ENCODE data around the gene CFB. TPM values are rescaled to one million over a fixed set of nuclear protein-coding genes. Genes with fewer than 3 reads are reported as not detected.

Gene CFB
- total and polyA plus RNA-seq, 2 of the 13 experiments (the other 11 are each of a cell fraction or from before 2014, with no cell fraction given), result 171 to 513 TPM

GRCh38 chr6:31968326-31968725 lies 22.4 kb downstream of the CFB start:
- ATAC-seq, result no peak
- Histone ChIP-seq H3K27ac (ENCODE audit: extremely low read length, insufficient read depth, low read length) (no peak overlapping the region), H3K79me2 (ENCODE audit: insufficient read depth, low read length) (peaks cover 15% of the 10 kb centered on the region), H3K4me1 (ENCODE audit: insufficient read depth, low read length) (peaks cover 24% of the 10 kb centered on the region), H3K27me3 (ENCODE audit: control insufficient read depth in 1 of 2, insufficient read depth in 2 of 2, low read length in 2 of 2) (no peaks in the 10 kb centered on the region; a peak in 1 of 5 replicates), H3K4me2 (ENCODE audit: low read depth, low read length) (no peak overlapping the region), H2AFZ (ENCODE audit: low read length) (no peak overlapping the region), H4K20me1 (ENCODE audit: insufficient read depth, low read length) (no peaks in the 10 kb centered on the region), H3K4me3 (replicated peaks in 1 of 3; ENCODE audit: insufficient read depth in 1 of 3, low read depth in 2 of 3, low read length in 3 of 3) (no peak overlapping the region), H3K9ac (ENCODE audit: insufficient read depth, low read depth, low read length) (no peak overlapping the region), H3K36me3 (replicated peaks in 1 of 2; ENCODE audit: control insufficient read depth in 1 of 2, insufficient read depth in 2 of 2, low read length in 2 of 2) (peaks cover 44 to 66% of the 10 kb centered on the region in 2 experiments), H3K9me3 (ENCODE audit: low read length) (no peaks in the 10 kb centered on the region)
- 96% methylated on average over 8 of the region's 11 CpGs for WGBS (ENCODE audit: low lambda C conversion rate)
- intact Hi-C loops (cut with micrococcal nuclease; ENCODE audit: unreplicated experiment), result no loop called here
- no peak for DNase-seq (ENCODE audit: low spot score)
- FAIRE-seq, result no peak
- in situ Hi-C loops (cut with HindIII; ENCODE audit: extremely low pct_ligation_motif_present, low pct_unique_long_range_greater_than_20kb), result no loop called here
- no TSS peak for BruUV-seq (replicated peaks)
- ChIA-PET POLR2A (interaction anchor here (0.5 to 6.1 kb wide), 4 partner anchors 8 to 329 kb away, joined by 3 to 142 read pairs (median 3); partner anchors contain the start of genes CFB, NELFE and SKIC2), CTCF (ENCODE audit: low intra/inter-chr PET ratio, low total read pairs) (no interaction called here)
- TF ChIP-seq ZNF34 (CRISPR knock-in tag; IDR thresholded peaks at IDR 0.05; ENCODE audit: borderline replicate concordance), result no peak
- no peak for TF ChIP-seq GATAD2A (CRISPR knock-in tag; IDR thresholded peaks at IDR 0.05)
- no peak for TF ChIP-seq ZNF660 (CRISPR knock-in tag; IDR thresholded peaks at IDR 0.05; ENCODE audit: borderline replicate concordance, low read depth)
- TF ChIP-seq ZNF451 (CRISPR knock-in tag; IDR thresholded peaks at IDR 0.05), result no peak
- TF ChIP-seq POLR2A (IDR thresholded peaks at IDR 0.05; ENCODE audit: insufficient read depth in 1 of 2, low read depth in 2 of 2, low read length in 2 of 2), result peak in 1 of 2 experiments; percentile 30; a peak in 1 of 4 replicates
- peak; percentile 16 for TF ChIP-seq AGO2 (optimal IDR thresholded peaks at IDR 0.05; ENCODE audit: low read depth, low read length)
- no peak for TF ChIP-seq PTBP1 (IDR thresholded peaks at IDR 0.05; ENCODE audit: low read depth, low read length, poor library complexity, severe bottlenecking)
- no peak for TF ChIP-seq ZNF629 (CRISPR knock-in tag; conservative IDR thresholded peaks at IDR 0.05)
- TF ChIP-seq ZMYM2 (CRISPR knock-in tag; IDR thresholded peaks at IDR 0.05), result no peak
- TF ChIP-seq KDM4B (CRISPR knock-in tag; IDR thresholded peaks at IDR 0.05), result no peak
- TF ChIP-seq ZUFSP (CRISPR knock-in tag; IDR thresholded peaks at IDR 0.05; ENCODE audit: borderline replicate concordance), result no peak
- no peak for TF ChIP-seq GRHL1 (CRISPR knock-in tag; conservative IDR thresholded peaks at IDR 0.05)
- TF ChIP-seq ZSCAN21 (CRISPR knock-in tag; IDR thresholded peaks at IDR 0.05; ENCODE audit: borderline replicate concordance), result no peak
- no peak for TF ChIP-seq ATF7 (IDR thresholded peaks at IDR 0.05)
- TF ChIP-seq ATF7 (CRISPR knock-in tag; IDR thresholded peaks at IDR 0.05), result no peak
